Psoas muscle (tissue), 8 donors: ENCODE measurements around the gene IFI27L2. TPM values are rescaled to one million over a fixed set of nuclear protein-coding genes. Genes with fewer than 3 reads are reported as not detected.
A peak's percentile ranks its signal among the peaks of the same experiment; 100 is the strongest.

Source experiments
- ATAC-seq, 4 donors: fragments of 200-7000 bp; cut with Tn5 transposase; one replicate each; pipeline ENCODE4 v1.9.1; 2020; ENCODE audit warnings: moderate library complexity in 3 of 4, mild to moderate bottlenecking in 2 of 4
- DNase-seq, 2 donors: peaks; one replicate each; pipeline ENCODE4 v3.0.0-alpha.2; 2020
- H3K27ac ChIP-seq: fragments of 200-600 bp; one replicate; pipeline ENCODE4 v1.8.0; 2022
- H3K27me3 ChIP-seq, 3 donors: fragments of 200-600 bp in 1 of 3; one replicate each; pipeline versions ENCODE4 v1.6.1 to v1.8.0; 2013 to 2022; ENCODE audit warnings: low read length in 2 of 3, mild to moderate bottlenecking in 2 of 3, moderate library complexity in 1 of 3; ENCODE audit not compliant: insufficient read depth in 3 of 3
- H3K36me3 ChIP-seq, 2 donors: fragments of 200-600 bp in 1 of 2; one replicate each; pipeline versions ENCODE4 v1.6.1 to v1.8.0; 2013 to 2022; ENCODE audit warnings: low read depth in 1 of 2, mild to moderate bottlenecking in 1 of 2, moderate library complexity in 1 of 2; ENCODE audit not compliant: insufficient read depth in 1 of 2
- H3K4me1 ChIP-seq: fragments of 200-600 bp; one replicate; pipeline ENCODE4 v1.8.0; 2022
- H3K4me3 ChIP-seq: fragments of 200-600 bp; one replicate; pipeline ENCODE4 v1.8.0; 2022; ENCODE audit warnings: mild to moderate bottlenecking
- H3K9me3 ChIP-seq: fragments of 200-600 bp; one replicate; pipeline ENCODE4 v1.8.0; 2022
- CTCF ChIP-seq: fragments of 200-600 bp; IDR thresholded peaks from one replicate; pipeline ENCODE4 v1.8.0; 2022; ENCODE audit warnings: antibody characterized with exemption
- WGBS, 3 donors: extraction: QIAGEN DNeasy Blood & Tissue Kit; methylation state at CpG; one replicate each; pipeline versions ENCODE4 v1.1.6 to v1.1.7; 2013; 5-methylcytosine and 5-hydroxymethylcytosine counted together
- intact Hi-C, 2 donors: fragments of 100-400 bp; cut with DNase I; formaldehyde crosslinking; loops; one replicate each; pipeline versions ENCODE4 v1.11.0 to v1.14.2; 2022
- polyA plus RNA-seq, 3 donors: library from polyadenylated mRNA; stranded (reverse); fragments of 200-250 nt; gene quantifications; one replicate each; pipeline ENCODE4 v1.2.3, GENCODE V29; 2013
- total RNA-seq, 4 donors: library from RNA; stranded (reverse); fragmentation: NEBNext Ultra II Directional in 2 of 4; extraction: Animal tissue kit (Norgen Biotek cat#: 25700) in 2 of 4; gene quantifications; one replicate each; pipeline versions ENCODE4 v1.2.1 to v1.2.4, GENCODE V29; 2021 to 2023
- donor health status: healthy with polysubstance abuse.
- donor health status: DM: no; HTN: no; CAD: no; lungs with moderate emphysema.
- donor health status: Bipolar disorder and iron deficiency.
- donor health status: healthy.
- donor health status: DM: yes; HTN: yes; CAD: no.
- donor health status: DM: no; HTN: no; CAD: no.
- donor health status: DM: no; HTN: no; CAD: no.
- donor health status: DM: yes; HTN: yes; CAD: no.

Gene IFI27L2
- total and polyA plus RNA-seq, 7 donors = 4.9 to 12.5 (median 6.5) TPM

GRCh38 chr14:94110552-94111181, 18.7 kb downstream of the IFI27L2 start, which contains the start of gene IFI27:
IFI27 (plus strand) TSS chr14:94110736.
- no peaks in the 10 kb centered on the region for H3K9me3 ChIP-seq
- peak in 3 of 4 donors; percentile 49 to 69 (median 64) for ATAC-seq
- 65 to 66% (median 65%) methylated on average over 14 of the region's 14 CpGs for WGBS, 3 donors
- peak within 1 kb of the TSS; percentile 54 for H3K4me3 ChIP-seq
- DNase-seq = peak in 1 of 2 donors; percentile 54
- no peaks in the 10 kb centered on the region for H3K36me3 ChIP-seq
- intact Hi-C loops = no loop called here
- H3K27ac ChIP-seq = peak within 1 kb of the TSS; percentile 67
- no peaks in the 10 kb centered on the region for H3K4me1 ChIP-seq
- TF ChIP-seq CTCF = no peak
- H3K27me3 ChIP-seq = no peaks in the 10 kb centered on the region

- H3K36me3 ChIP-seq = no peaks in the 10 kb centered on the region
- no peaks in the 10 kb centered on the region for H3K4me1 ChIP-seq
- H3K27me3 ChIP-seq = no peaks in the 10 kb centered on the region
- TF ChIP-seq CTCF = no peak
- DNase-seq (no peak), ATAC-seq (no peak)
- H3K4me3 ChIP-seq = peak overlapping the region; percentile 54
- H3K9me3 ChIP-seq = no peaks in the 10 kb centered on the region
- 79 to 94% (median 87%) methylated on average over 2 of the region's 2 CpGs for WGBS, 3 donors
- H3K27ac ChIP-seq = peak overlapping the region; percentile 32
- intact Hi-C loops = no loop called here
Measured at GRCh38 chr14:94109915-94110250, 19.5 kb downstream of the IFI27L2 start.

- Histone ChIP-seq H3K27me3 (no peaks in the 10 kb centered on the region), H3K36me3 (no peaks in the 10 kb centered on the region), H3K27ac (no peak overlapping the region), H3K9me3 (no peaks in the 10 kb centered on the region), H3K4me1 (no peaks in the 10 kb centered on the region), H3K4me3 (no peak overlapping the region)
- 72 to 84% (median 82%) methylated on average over 10 of the region's 10 CpGs for WGBS, 3 donors
- ATAC-seq (no peak), DNase-seq (no peak)
- no peak for TF ChIP-seq CTCF
- intact Hi-C loops = no loop called here
Measured at GRCh38 chr14:94104731-94105130, 24.7 kb downstream of the IFI27L2 start.

- H3K4me3 ChIP-seq = no peak overlapping the region
- no peaks in the 10 kb centered on the region for H3K9me3 ChIP-seq
Measured at GRCh38 chr14:94103554-94104150, 25.8 kb downstream of the IFI27L2 start.

More at GRCh38 chr14:94103554-94104150, 25.8 kb downstream of the IFI27L2 start:
- intact Hi-C loops = no loop called here
- 59 to 64% (median 63%) methylated on average over 7 of the region's 7 CpGs for WGBS, 3 donors
- no peak for ATAC-seq
- H3K27me3 ChIP-seq = no peaks in the 10 kb centered on the region
- no peak overlapping the region for H3K27ac ChIP-seq
- TF ChIP-seq CTCF = no peak
- no peak for DNase-seq
- H3K36me3 ChIP-seq = peaks cover 0 to 1% of the 10 kb centered on the region in 2 donors
- H3K4me1 ChIP-seq = no peaks in the 10 kb centered on the region
